Bronchial epithelial cell (primary cell): ENCODE results near the gene DHRS12. TPM values are rescaled to one million over a fixed set of nuclear protein-coding genes. Genes with fewer than 3 reads are reported as not detected.

Experiments used
- DNase-seq: peaks from one replicate; pipeline ENCODE4 v3.0.0-alpha.2; 2010; ENCODE audit warnings: low read depth
- FAIRE-seq: peaks from 2 replicates; lab custom pipeline; 2011; peaks lifted over from hg19 to GRCh38; lab: Jason Lieb, UNC
- H3K27me3 ChIP-seq: 2 replicates; pipeline ENCODE4 v1.5.1; 2011; ENCODE audit warnings: low read length; ENCODE audit not compliant: control insufficient read depth, insufficient read depth
- H3K36me3 ChIP-seq: 2 replicates; pipeline ENCODE4 v1.5.1; 2011; ENCODE audit warnings: low read length; ENCODE audit not compliant: control insufficient read depth, insufficient read depth
- H3K4me3 ChIP-seq: 2 replicates; pipeline ENCODE4 v1.5.1; 2011; ENCODE audit warnings: mild to moderate bottlenecking, low read depth, low read length, control low read depth
- CTCF ChIP-seq: IDR thresholded peaks from 2 replicates; pipeline ENCODE4 v1.5.1; 2011; ENCODE audit warnings: mild to moderate bottlenecking, moderate library complexity, low read length, control low read depth, inconsistent platforms; ENCODE audit not compliant: insufficient read depth, severe bottlenecking
- total RNA-seq: library from RNA; depleted of rRNA; stranded (reverse); fragments of >200 nt; gene quantifications from 2 replicates; pipeline ENCODE4 v1.2.1, GENCODE V29; 2014

The DHRS12 gene
- total RNA-seq, 1 donor from 2014 or later = 2.4 TPM

- Histone ChIP-seq H3K4me3 (no peak overlapping the region), H3K36me3 (peaks cover 11% of the 10 kb centered on the region), H3K27me3 (no peaks in the 10 kb centered on the region)
- no peak for TF ChIP-seq CTCF
- DNase-seq (no peak), FAIRE-seq (no peak)
Observed at GRCh38 chr13:51746802-51747201, 57.2 kb downstream of the DHRS12 start.

GRCh38 chr13:51745243-51745642 is 58.7 kb downstream of the DHRS12 start:
- FAIRE-seq = no peak
- H3K36me3 ChIP-seq = peaks cover 12% of the 10 kb centered on the region

GRCh38 chr13:51742611-51743010 is 61.4 kb downstream of the DHRS12 start:
- FAIRE-seq (no peak), DNase-seq (no peak)
- Histone ChIP-seq H3K4me3 (no peak overlapping the region), H3K27me3 (no peaks in the 10 kb centered on the region), H3K36me3 (peaks cover 12% of the 10 kb centered on the region)
- TF ChIP-seq CTCF = no peak

More at GRCh38 chr13:51745243-51745642, 58.7 kb downstream of the DHRS12 start:
- no peak for TF ChIP-seq CTCF
- Histone ChIP-seq H3K4me3 (no peak overlapping the region), H3K27me3 (no peaks in the 10 kb centered on the region)
- DNase-seq = no peak

GRCh38 chr13:51742031-51742430 is 61.9 kb downstream of the DHRS12 start:
- DNase-seq (no peak), FAIRE-seq (no peak)
- H3K27me3 ChIP-seq = no peaks in the 10 kb centered on the region
- H3K4me3 ChIP-seq = no peak overlapping the region
- peaks cover 12% of the 10 kb centered on the region for H3K36me3 ChIP-seq
- TF ChIP-seq CTCF = no peak

GRCh38 chr13:51740698-51741097 is 63.3 kb downstream of the DHRS12 start:
- peaks cover 13% of the 10 kb centered on the region for H3K36me3 ChIP-seq
- no peaks in the 10 kb centered on the region for H3K27me3 ChIP-seq
- no peak for TF ChIP-seq CTCF
- H3K4me3 ChIP-seq = no peak overlapping the region
- no peak for DNase-seq
- no peak for FAIRE-seq
